SK-N-SH (cell line): Measurements from ENCODE around the gene TFPI2. TPM values are rescaled to one million over a fixed set of nuclear protein-coding genes. Genes with fewer than 3 reads are reported as not detected.

Source experiments
- CTCF ChIA-PET: fragments of 300-600, 350-600 bp; formaldehyde crosslinking; extraction: SDS; loops from one replicate; lab custom pipeline; 2021; lab: Yijun Ruan, JAX
- POLR2A ChIA-PET: fragments of 350-600 bp; sonication (Branson Sonifier 250); formaldehyde crosslinking; extraction: SDS; loops from one replicate; lab custom pipeline; 2020; ENCODE audit warnings: antibody characterized with exemption, inconsistent platforms; lab: Yijun Ruan, JAX
- DNase-seq: peaks from one replicate; pipeline ENCODE4 v3.0.0; 2012
- H2AFZ ChIP-seq: fragments of 200-600 bp; sonication (generic); 2 replicates; pipeline ENCODE4 v1.8.1; 2016; ENCODE audit warnings: antibody characterized with exemption, mild to moderate bottlenecking, low read depth
- H3F3A ChIP-seq: fragments of 200-600 bp; sonication (generic); replicated peaks from 2 replicates; pipeline ENCODE3; 2016; ENCODE audit warnings: antibody characterized with exemption, mild to moderate bottlenecking; ENCODE audit not compliant: insufficient read depth
- H3K27ac ChIP-seq, 2 experiments: fragments of 200-500 bp in 1 of 2; fragments of 200-600 bp in 1 of 2; sonication (Bioruptor generic) in 1 of 2; sonication (generic), shearing (Covaris generic) in 1 of 2; 2 replicates each; pipeline versions ENCODE4 v1.5.1 to v1.6.1; 2014 to 2016; ENCODE audit warnings: low read depth in 2 of 2, inconsistent platforms in 1 of 2, low read length in 1 of 2, mild to moderate bottlenecking in 1 of 2, mixed read lengths in 1 of 2
- H3K27me3 ChIP-seq: fragments of 200-600 bp; sonication (generic), shearing (Covaris generic); 2 replicates; pipeline ENCODE4 v1.6.1; 2016; ENCODE audit warnings: mixed run types; ENCODE audit not compliant: insufficient read depth
- H3K36me3 ChIP-seq, 2 experiments: fragments of 200-500 bp in 1 of 2; fragments of 200-600 bp in 1 of 2; sonication (Bioruptor generic) in 1 of 2; sonication (generic) in 1 of 2; replicated peaks in 1 of 2; 2 replicates each; pipeline versions ENCODE3 to v1.5.1; 2014 to 2016; ENCODE audit warnings: low read length in 1 of 2, mild to moderate bottlenecking in 1 of 2; ENCODE audit not compliant: insufficient read depth in 2 of 2, control insufficient read depth in 1 of 2
- H3K4me1 ChIP-seq, 2 experiments: fragments of 200-500 bp in 1 of 2; fragments of 200-600 bp in 1 of 2; sonication (Bioruptor generic) in 1 of 2; sonication (generic), shearing (Covaris generic) in 1 of 2; 2 replicates each; pipeline versions ENCODE4 v1.5.1 to v1.6.1; 2014 to 2016; ENCODE audit warnings: low read depth in 1 of 2, low read length in 1 of 2, mixed run types in 1 of 2; ENCODE audit not compliant: insufficient read depth in 2 of 2, control insufficient read depth in 1 of 2
- H3K4me2 ChIP-seq: fragments of 200-600 bp; sonication (generic), shearing (Covaris generic); 2 replicates; pipeline ENCODE4 v1.6.1; 2017; ENCODE audit warnings: mixed run types
- H3K4me3 ChIP-seq, 2 experiments: fragments of 200-500 bp in 1 of 2; fragments of 200-600 bp in 1 of 2; sonication (Bioruptor generic) in 1 of 2; sonication (generic), shearing (Covaris generic) in 1 of 2; 2 replicates each; pipeline versions ENCODE4 v1.5.1 to v1.8.1; 2014 to 2016; ENCODE audit warnings: low read depth in 2 of 2, inconsistent platforms in 1 of 2, low read length in 1 of 2, mild to moderate bottlenecking in 1 of 2, mixed read lengths in 1 of 2, moderate library complexity in 1 of 2
- H3K79me2 ChIP-seq: fragments of 200-600 bp; sonication (generic); 2 replicates; pipeline ENCODE4 v1.8.1; 2017; ENCODE audit warnings: mild to moderate bottlenecking; ENCODE audit not compliant: insufficient read depth
- H3K9ac ChIP-seq: fragments of 200-600 bp; sonication (generic); 2 replicates; pipeline ENCODE4 v1.6.1; 2017; ENCODE audit warnings: mixed run types
- H3K9me2 ChIP-seq: fragments of 200-600 bp; sonication (generic); 2 replicates; pipeline ENCODE4 v1.6.1; 2017; ENCODE audit warnings: mixed run types
- H3K9me3 ChIP-seq: fragments of 200-600 bp; sonication (generic); 2 replicates; pipeline ENCODE4 v1.6.1; 2017; ENCODE audit warnings: mixed run types, mild to moderate bottlenecking, moderate library complexity
- H4K20me1 ChIP-seq: fragments of 200-600 bp; sonication (generic); 2 replicates; pipeline ENCODE4 v1.6.1; 2017; ENCODE audit warnings: mild to moderate bottlenecking, mixed run types; ENCODE audit not compliant: insufficient read depth
- ELF1 ChIP-seq: IDR thresholded peaks from 2 replicates; pipeline ENCODE4 v1.4.0; 2012
- EP300 ChIP-seq, 2 experiments: IDR thresholded peaks; 2 replicates each; pipeline versions ENCODE4 v1.4.0 to v1.6.1; 2012; ENCODE audit warnings: borderline replicate concordance in 1 of 2, low read depth in 1 of 2, low read length in 1 of 2
- EZH2phosphoT487 ChIP-seq: fragments of 200-600 bp; sonication (generic); IDR thresholded peaks from 2 replicates; pipeline ENCODE4 v1.6.1; 2017; ENCODE audit warnings: low read depth, mixed run types, mild to moderate bottlenecking, antibody characterized with exemption, moderate library complexity, borderline replicate concordance
- FOXM1 ChIP-seq: IDR thresholded peaks from 2 replicates; pipeline ENCODE4 v1.4.0; 2012; ENCODE audit warnings: low read depth, mild to moderate bottlenecking
- GATA2 ChIP-seq: sonication (generic); formaldehyde crosslinking; IDR thresholded peaks from 2 replicates; pipeline ENCODE4 v1.5.0; 2020; ENCODE audit warnings: mild to moderate bottlenecking, missing genetic modification reagents
- JUND ChIP-seq: IDR thresholded peaks from 2 replicates; pipeline ENCODE4 v1.4.0; 2012
- MEF2A ChIP-seq: IDR thresholded peaks from 2 replicates; pipeline ENCODE4 v1.4.0; 2012; ENCODE audit warnings: low read depth, borderline replicate concordance
- RAD21 ChIP-seq: IDR thresholded peaks from 2 replicates; pipeline ENCODE4 v1.6.1; 2012; ENCODE audit warnings: mild to moderate bottlenecking, low read length
- YY1 ChIP-seq: IDR thresholded peaks from 2 replicates; pipeline ENCODE4 v1.4.0; 2012; ENCODE audit warnings: low read depth, mild to moderate bottlenecking
- WGBS: methylation state at CpG from one replicate; pipeline ENCODE4 v1.1.6; 2017; ENCODE audit warnings: low lambda C conversion rate; 5-methylcytosine and 5-hydroxymethylcytosine counted together
- polyA plus RNA-seq, 3 experiments: library from polyadenylated mRNA; depleted of rRNA; stranded (reverse); fragments of >200 nt; gene quantifications; 2 replicates each; pipeline ENCODE4 v1.2.3, GENCODE V29; 2012
- TF ChIP-seq, protein P1 (sequence below): fragments of 150-350 bp; IDR thresholded peaks from 2 replicates; pipeline ENCODE4 v1.6.1; 2016; ENCODE audit warnings: mild to moderate bottlenecking, low read depth, low read length
- TF ChIP-seq, protein P2 (sequence below): fragments of 200-600 bp; sonication (generic); IDR thresholded peaks from 2 replicates; pipeline ENCODE4 v1.6.1; 2017; ENCODE audit warnings: antibody characterized with exemption, mild to moderate bottlenecking, moderate library complexity
- TF ChIP-seq, protein P3 (sequence below): IDR thresholded peaks from 2 replicates; pipeline ENCODE4 v1.4.0; 2012; ENCODE audit warnings: low read depth, borderline replicate concordance

Gene TFPI2
- polyA plus RNA-seq, 1 of the 3 experiments (the other 2 are of a cell fraction) = 17.7 TPM

DNA sequence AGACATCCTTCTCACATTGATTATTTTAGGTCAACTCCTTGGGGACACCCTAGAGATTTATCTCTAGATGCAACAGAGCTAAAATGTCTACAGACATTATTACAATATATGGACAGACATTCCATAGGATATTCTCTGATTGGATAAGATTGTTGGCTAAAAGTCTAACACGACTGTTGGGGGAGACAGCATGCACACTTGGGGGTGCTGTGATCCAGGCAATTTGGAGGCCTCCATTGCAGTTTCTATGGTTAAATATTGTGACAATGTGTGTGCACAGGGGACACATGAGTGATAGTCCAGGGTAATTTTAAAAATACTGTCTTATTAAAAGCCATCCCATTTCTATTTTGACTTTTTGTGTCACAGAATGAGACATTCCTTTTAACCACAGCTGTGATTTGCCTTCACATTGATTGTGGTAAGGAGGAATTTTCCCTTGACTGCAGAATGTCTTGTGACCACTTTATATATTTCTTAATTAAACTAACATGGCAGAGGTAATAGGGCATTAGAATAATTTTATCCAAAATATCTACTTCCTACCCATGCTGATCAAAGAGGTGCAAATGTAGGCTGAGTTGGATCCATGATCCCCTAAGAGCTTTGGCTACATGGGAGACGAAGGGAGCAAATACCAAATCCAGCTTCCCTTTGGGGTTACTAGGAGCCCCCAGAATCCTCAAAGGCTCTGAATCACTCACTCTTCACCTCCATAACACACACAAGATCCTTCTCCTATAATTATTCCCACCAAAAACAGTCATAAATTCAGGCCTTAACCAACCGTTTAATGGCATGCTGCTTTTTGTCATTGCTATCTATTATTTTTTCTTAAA is 7.3 kb downstream of the TFPI2 start:
- POLR2A ChIA-PET = no interaction called here
- Histone ChIP-seq H3K9me3 (no peaks in the 10 kb centered on the region; the same call in 1 of the 2 replicates), H3K27ac (no peak overlapping the region), H3K4me1 (no peaks in the 10 kb centered on the region; a peak in 1 of 4 replicates)
- no peak for TF ChIP-seq EZH2phosphoT487
- TF ChIP-seq RAD21 = peak; percentile 19; the same call in 1 of the 2 replicates
- TF ChIP-seq FOXM1 = no peak
- TF ChIP-seq, all 33 proteins: peak for 1
- H3K4me3 ChIP-seq = no peak overlapping the region
- no peak overlapping the region for H2AFZ ChIP-seq
- DNase-seq = no peak
- 96% methylated on average over 3 of the region's 3 CpGs for WGBS
- CTCF ChIA-PET = interaction anchor here (0.7 to 1.2 kb wide), 3 partner anchors 12 to 280 kb away, joined by 3 read pairs; no protein-coding TSS in a partner anchor
- 0 out of 2 replicates have a peak, but pooled peaks cover 3% of the 10 kb centered on the region for H3K9me2 ChIP-seq
- no peaks in the 10 kb centered on the region for H4K20me1 ChIP-seq
- H3K36me3 ChIP-seq = peaks cover 0 to 14% of the 10 kb centered on the region in 2 experiments
- no peak overlapping the region for H3K4me2 ChIP-seq
- no peak overlapping the region for H3K9ac ChIP-seq
- no peaks in the 10 kb centered on the region for H3K27me3 ChIP-seq
- no peaks in the 10 kb centered on the region for H3F3A ChIP-seq
- H3K79me2 ChIP-seq = no peaks in the 10 kb centered on the region

DNA sequence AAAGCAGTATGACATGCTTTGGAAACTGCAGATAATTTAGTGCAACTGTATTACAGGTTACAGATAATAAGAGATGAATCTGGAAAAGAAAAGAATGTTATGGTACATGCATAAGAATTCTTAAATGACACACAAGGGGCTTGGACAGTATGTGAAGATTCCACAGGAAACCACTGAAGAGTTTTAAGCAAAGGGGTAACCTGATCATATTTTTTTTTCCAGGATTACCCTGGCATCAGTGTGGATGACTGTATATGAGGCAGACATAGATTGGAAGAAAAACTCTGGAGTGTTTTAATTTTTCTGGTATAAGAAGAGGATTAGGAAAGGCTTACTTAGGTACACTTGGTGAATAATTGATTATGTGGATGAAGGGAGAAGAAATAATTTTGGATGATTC is 8.1 kb downstream of the TFPI2 start:
- Histone ChIP-seq H3K79me2 (no peaks in the 10 kb centered on the region), H2AFZ (no peak overlapping the region), H3K9me2 (0 out of 2 replicates have a peak, but pooled peaks cover 3% of the 10 kb centered on the region), H3K4me2 (no peak overlapping the region), H3F3A (no peaks in the 10 kb centered on the region), H3K9ac (no peak overlapping the region), H3K27me3 (no peaks in the 10 kb centered on the region), H3K27ac (no peak overlapping the region), H3K4me3 (no peak overlapping the region), H3K9me3 (no peaks in the 10 kb centered on the region; the same call in 1 of the 2 replicates), H3K4me1 (no peaks in the 10 kb centered on the region; a peak in 1 of 4 replicates), H4K20me1 (no peaks in the 10 kb centered on the region), H3K36me3 (peaks cover 0 to 14% of the 10 kb centered on the region in 2 experiments)
- CTCF ChIA-PET = interaction anchor here (0.7 to 1.2 kb wide), 3 partner anchors 13 to 279 kb away, joined by 3 read pairs; no protein-coding TSS in a partner anchor
- POLR2A ChIA-PET = no interaction called here
- DNase-seq = no peak
- TF ChIP-seq, protein P1, sequence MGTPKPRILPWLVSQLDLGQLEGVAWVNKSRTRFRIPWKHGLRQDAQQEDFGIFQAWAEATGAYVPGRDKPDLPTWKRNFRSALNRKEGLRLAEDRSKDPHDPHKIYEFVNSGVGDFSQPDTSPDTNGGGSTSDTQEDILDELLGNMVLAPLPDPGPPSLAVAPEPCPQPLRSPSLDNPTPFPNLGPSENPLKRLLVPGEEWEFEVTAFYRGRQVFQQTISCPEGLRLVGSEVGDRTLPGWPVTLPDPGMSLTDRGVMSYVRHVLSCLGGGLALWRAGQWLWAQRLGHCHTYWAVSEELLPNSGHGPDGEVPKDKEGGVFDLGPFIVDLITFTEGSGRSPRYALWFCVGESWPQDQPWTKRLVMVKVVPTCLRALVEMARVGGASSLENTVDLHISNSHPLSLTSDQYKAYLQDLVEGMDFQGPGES = no peak
- TF ChIP-seq JUND (no peak), GATA2 (no peak), YY1 (no peak), MEF2A (no peak), ELF1 (no peak), FOXM1 (no peak), EP300 (IDR thresholded peaks at IDR 0.05; ENCODE audit: borderline replicate concordance in 1 of 2, low read depth in 1 of 2, low read length in 1 of 2) (no peak)
- TF ChIP-seq, protein P2, sequence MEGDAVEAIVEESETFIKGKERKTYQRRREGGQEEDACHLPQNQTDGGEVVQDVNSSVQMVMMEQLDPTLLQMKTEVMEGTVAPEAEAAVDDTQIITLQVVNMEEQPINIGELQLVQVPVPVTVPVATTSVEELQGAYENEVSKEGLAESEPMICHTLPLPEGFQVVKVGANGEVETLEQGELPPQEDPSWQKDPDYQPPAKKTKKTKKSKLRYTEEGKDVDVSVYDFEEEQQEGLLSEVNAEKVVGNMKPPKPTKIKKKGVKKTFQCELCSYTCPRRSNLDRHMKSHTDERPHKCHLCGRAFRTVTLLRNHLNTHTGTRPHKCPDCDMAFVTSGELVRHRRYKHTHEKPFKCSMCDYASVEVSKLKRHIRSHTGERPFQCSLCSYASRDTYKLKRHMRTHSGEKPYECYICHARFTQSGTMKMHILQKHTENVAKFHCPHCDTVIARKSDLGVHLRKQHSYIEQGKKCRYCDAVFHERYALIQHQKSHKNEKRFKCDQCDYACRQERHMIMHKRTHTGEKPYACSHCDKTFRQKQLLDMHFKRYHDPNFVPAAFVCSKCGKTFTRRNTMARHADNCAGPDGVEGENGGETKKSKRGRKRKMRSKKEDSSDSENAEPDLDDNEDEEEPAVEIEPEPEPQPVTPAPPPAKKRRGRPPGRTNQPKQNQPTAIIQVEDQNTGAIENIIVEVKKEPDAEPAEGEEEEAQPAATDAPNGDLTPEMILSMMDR = no peak
- TF ChIP-seq, protein P3, sequence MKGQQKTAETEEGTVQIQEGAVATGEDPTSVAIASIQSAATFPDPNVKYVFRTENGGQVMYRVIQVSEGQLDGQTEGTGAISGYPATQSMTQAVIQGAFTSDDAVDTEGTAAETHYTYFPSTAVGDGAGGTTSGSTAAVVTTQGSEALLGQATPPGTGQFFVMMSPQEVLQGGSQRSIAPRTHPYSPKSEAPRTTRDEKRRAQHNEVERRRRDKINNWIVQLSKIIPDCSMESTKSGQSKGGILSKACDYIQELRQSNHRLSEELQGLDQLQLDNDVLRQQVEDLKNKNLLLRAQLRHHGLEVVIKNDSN = no peak
